Measurements from ENCODE around the gene LIMS1.
"Not testable (repeated sequence)": the region's sequence is repeated elsewhere in the genome, so short reads cannot be mapped to it uniquely, and the experiment has no call there.

Gene LIMS1

DNA sequence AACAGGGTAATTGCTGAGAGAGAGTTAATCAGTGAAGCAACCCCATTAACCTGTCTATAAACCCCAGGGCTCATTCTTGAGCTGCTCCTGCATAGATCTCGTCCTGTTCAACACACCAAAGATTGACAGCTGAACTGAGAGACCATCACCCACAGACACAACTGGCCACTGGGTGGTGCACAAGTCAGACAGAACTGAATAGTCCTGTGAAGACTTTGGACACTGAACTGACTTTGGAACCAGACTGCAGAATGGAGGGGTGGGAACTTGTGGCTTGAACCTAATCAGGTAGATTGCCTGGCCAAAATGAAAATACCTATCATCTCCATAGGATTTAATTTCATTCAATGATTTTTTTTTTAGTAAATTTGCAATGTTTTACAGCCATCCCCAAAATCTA, 155.7 kb downstream of the LIMS1 start:
- not testable (repeated sequence) for H3K4me3 ChIP-seq (ENCODE audit: low read depth, low read length); H3K36me3 ChIP-seq (ENCODE audit: control insufficient read depth in 1 of 2, insufficient read depth in 2 of 2, low read length in 2 of 2); H2AK5ac ChIP-seq (ENCODE audit: low read length); H4K12ac ChIP-seq (ENCODE audit: low read depth, low read length); DNase-seq; H2BK12ac ChIP-seq (ENCODE audit: low read length); H3K14ac ChIP-seq (ENCODE audit: low read length); H3K4me1 ChIP-seq (ENCODE audit: control insufficient read depth in 1 of 2, insufficient read depth in 2 of 2, low read length in 2 of 2); H2BK120ac ChIP-seq (ENCODE audit: insufficient read depth, low read length, poor library complexity); H3K23ac ChIP-seq (ENCODE audit: low read length); H3K4ac ChIP-seq (ENCODE audit: low read depth, low read length); H4K8ac ChIP-seq (ENCODE audit: low read depth, low read length); H3K79me1 ChIP-seq (ENCODE audit: low read length); H3K9me3 ChIP-seq (ENCODE audit: insufficient read depth, low read depth, low read length); H4K91ac ChIP-seq (ENCODE audit: low read depth, low read length); H3K18ac ChIP-seq (ENCODE audit: low read length); H3K27ac ChIP-seq (ENCODE audit: low read depth, low read length); H2AFZ ChIP-seq (ENCODE audit: insufficient read depth, low read length, poor library complexity); H3K4me2 ChIP-seq (ENCODE audit: low read length); H3K79me2 ChIP-seq (ENCODE audit: control insufficient read depth, insufficient read depth, low read length, poor library complexity); H3K27me3 ChIP-seq (ENCODE audit: insufficient read depth, low read length); H3K9ac ChIP-seq (ENCODE audit: low read length); H2BK5ac ChIP-seq (ENCODE audit: low read depth, low read length, poor library complexity)
- no CpG with 5 or more reads among the region's 1 CpG for WGBS (ENCODE audit: extremely low coverage, insufficient coverage, insufficient read length)

DNA sequence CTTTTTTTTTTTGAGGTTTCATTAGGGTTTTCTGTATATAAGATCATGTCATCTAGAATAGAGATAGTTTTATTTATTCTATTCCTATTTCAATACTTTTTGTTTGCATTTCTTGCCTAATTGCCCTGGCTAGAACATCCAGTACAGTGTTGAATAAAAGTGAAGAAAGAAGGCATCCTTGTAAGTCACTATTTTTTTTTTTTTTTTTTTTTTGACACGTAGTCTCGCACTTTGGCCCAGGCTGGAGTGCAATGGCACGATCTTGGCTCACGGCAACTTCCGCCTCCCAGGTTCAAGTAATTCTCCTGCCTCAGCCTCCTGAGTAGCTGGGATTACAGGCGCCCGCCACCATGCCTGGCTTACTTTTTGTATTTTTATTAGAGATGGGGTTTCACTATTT, 157.2 kb downstream of the LIMS1 start:
- H4K91ac ChIP-seq (ENCODE audit: low read depth, low read length): no peak overlapping the region
- H3K23ac ChIP-seq (ENCODE audit: low read length): no peak overlapping the region
- no peak for DNase-seq
- H2BK120ac ChIP-seq (ENCODE audit: insufficient read depth, low read length, poor library complexity): no peak overlapping the region
- no peak overlapping the region for H3K4me2 ChIP-seq (ENCODE audit: low read length)
- no peak overlapping the region for H2AFZ ChIP-seq (ENCODE audit: insufficient read depth, low read length, poor library complexity)
- H3K14ac ChIP-seq (ENCODE audit: low read length): no peak overlapping the region
- H3K4ac ChIP-seq (ENCODE audit: low read depth, low read length): no peak overlapping the region
- no peak overlapping the region for H4K12ac ChIP-seq (ENCODE audit: low read depth, low read length)
- H3K4me1 ChIP-seq (ENCODE audit: control insufficient read depth in 1 of 2, insufficient read depth in 2 of 2, low read length in 2 of 2): no peaks in the 10 kb centered on the region
- H2BK5ac ChIP-seq (ENCODE audit: low read depth, low read length, poor library complexity): no peak overlapping the region
- no CpG with 5 or more reads among the region's 7 CpGs for WGBS (ENCODE audit: extremely low coverage, insufficient coverage, insufficient read length)
- H2AK5ac ChIP-seq (ENCODE audit: low read length): no peak overlapping the region
- no peaks in the 10 kb centered on the region for H3K79me2 ChIP-seq (ENCODE audit: control insufficient read depth, insufficient read depth, low read length, poor library complexity)
- H4K8ac ChIP-seq (ENCODE audit: low read depth, low read length): no peak overlapping the region
- no peak overlapping the region for H2BK12ac ChIP-seq (ENCODE audit: low read length)
- no peak overlapping the region for H3K27ac ChIP-seq (ENCODE audit: low read depth, low read length)
- no peaks in the 10 kb centered on the region for H3K27me3 ChIP-seq (ENCODE audit: insufficient read depth, low read length)
- no peaks in the 10 kb centered on the region for H3K9me3 ChIP-seq (ENCODE audit: insufficient read depth, low read depth, low read length)
- H3K36me3 ChIP-seq (ENCODE audit: control insufficient read depth in 1 of 2, insufficient read depth in 2 of 2, low read length in 2 of 2): no peaks in the 10 kb centered on the region
- no peak overlapping the region for H3K4me3 ChIP-seq (ENCODE audit: low read depth, low read length)
- H3K9ac ChIP-seq (ENCODE audit: low read length): no peak overlapping the region
- no peaks in the 10 kb centered on the region for H3K79me1 ChIP-seq (ENCODE audit: low read length)
- H3K18ac ChIP-seq (ENCODE audit: low read length): no peak overlapping the region

DNA sequence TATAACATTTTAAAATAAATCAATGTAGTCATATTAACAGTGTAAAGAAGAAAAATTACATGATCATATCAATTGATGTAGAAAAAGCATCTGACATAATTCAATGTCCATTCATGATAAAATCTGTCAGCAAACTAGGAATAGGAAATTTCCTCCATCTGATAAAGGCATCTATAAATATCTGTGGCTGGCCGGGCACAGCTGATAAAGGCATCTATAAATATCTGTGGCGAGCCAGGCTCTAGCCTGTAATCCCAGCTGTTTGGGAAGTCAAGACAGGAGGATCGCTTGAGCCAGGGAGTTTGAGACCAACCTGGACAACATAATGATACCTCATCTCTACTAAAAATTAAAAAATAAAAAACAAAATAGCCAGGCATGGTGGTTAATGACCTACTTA, 166.9 kb downstream of the LIMS1 start:
- no peak overlapping the region for H3K14ac ChIP-seq (ENCODE audit: low read length)
- H3K4me2 ChIP-seq (ENCODE audit: low read length): no peak overlapping the region
- no peak overlapping the region for H3K23ac ChIP-seq (ENCODE audit: low read length)
- no peak overlapping the region for H2AFZ ChIP-seq (ENCODE audit: insufficient read depth, low read length, poor library complexity)
- no peak overlapping the region for H2AK5ac ChIP-seq (ENCODE audit: low read length)
- no peak overlapping the region for H3K4ac ChIP-seq (ENCODE audit: low read depth, low read length)
- no peaks in the 10 kb centered on the region for H3K4me1 ChIP-seq (ENCODE audit: control insufficient read depth in 1 of 2, insufficient read depth in 2 of 2, low read length in 2 of 2)
- H2BK120ac ChIP-seq (ENCODE audit: insufficient read depth, low read length, poor library complexity): no peak overlapping the region
- no peaks in the 10 kb centered on the region for H3K36me3 ChIP-seq (ENCODE audit: control insufficient read depth in 1 of 2, insufficient read depth in 2 of 2, low read length in 2 of 2)
- H4K12ac ChIP-seq (ENCODE audit: low read depth, low read length): no peak overlapping the region
- H3K9me3 ChIP-seq (ENCODE audit: insufficient read depth, low read depth, low read length): no peaks in the 10 kb centered on the region
- no peaks in the 10 kb centered on the region for H3K27me3 ChIP-seq (ENCODE audit: insufficient read depth, low read length)
- no peak overlapping the region for H2BK12ac ChIP-seq (ENCODE audit: low read length)
- no peak overlapping the region for H3K27ac ChIP-seq (ENCODE audit: low read depth, low read length)
- no peak overlapping the region for H3K4me3 ChIP-seq (ENCODE audit: low read depth, low read length)
- H2BK5ac ChIP-seq (ENCODE audit: low read depth, low read length, poor library complexity): no peak overlapping the region
- no peaks in the 10 kb centered on the region for H3K79me1 ChIP-seq (ENCODE audit: low read length)
- no peak for DNase-seq
- no peak overlapping the region for H3K18ac ChIP-seq (ENCODE audit: low read length)
- no peak overlapping the region for H3K9ac ChIP-seq (ENCODE audit: low read length)
- WGBS (ENCODE audit: extremely low coverage, insufficient coverage, insufficient read length): no CpG with 5 or more reads among the region's 3 CpGs
- H4K91ac ChIP-seq (ENCODE audit: low read depth, low read length): no peak overlapping the region
- H3K79me2 ChIP-seq (ENCODE audit: control insufficient read depth, insufficient read depth, low read length, poor library complexity): no peaks in the 10 kb centered on the region
- H4K8ac ChIP-seq (ENCODE audit: low read depth, low read length): no peak overlapping the region

DNA sequence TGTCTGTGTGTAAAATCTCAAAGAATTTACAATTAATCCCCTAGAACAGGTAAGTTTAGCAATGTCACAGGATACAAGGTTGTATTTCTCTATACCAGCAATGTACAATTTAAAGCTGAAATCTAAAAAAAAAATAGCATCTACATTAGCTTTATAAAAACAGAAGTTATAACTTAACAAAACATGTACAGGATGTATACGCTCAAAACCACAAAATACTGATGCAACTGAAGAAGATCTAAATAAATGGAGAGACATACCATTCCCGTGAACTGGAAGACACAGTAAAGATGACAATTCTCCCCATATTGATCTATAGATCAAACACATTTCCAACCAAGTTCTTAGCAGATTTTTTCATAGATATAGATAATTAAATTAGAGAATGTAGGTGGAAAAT, 167.5 kb downstream of the LIMS1 start:
- Histone ChIP-seq H3K18ac (ENCODE audit: low read length) (no peak overlapping the region), H2BK5ac (ENCODE audit: low read depth, low read length, poor library complexity) (no peak overlapping the region), H3K9ac (ENCODE audit: low read length) (no peak overlapping the region), H3K4ac (ENCODE audit: low read depth, low read length) (no peak overlapping the region), H3K79me1 (ENCODE audit: low read length) (no peaks in the 10 kb centered on the region), H2AK5ac (ENCODE audit: low read length) (no peak overlapping the region), H3K36me3 (ENCODE audit: control insufficient read depth in 1 of 2, insufficient read depth in 2 of 2, low read length in 2 of 2) (no peaks in the 10 kb centered on the region), H2BK120ac (ENCODE audit: insufficient read depth, low read length, poor library complexity) (no peak overlapping the region), H3K4me2 (ENCODE audit: low read length) (no peak overlapping the region), H3K79me2 (ENCODE audit: control insufficient read depth, insufficient read depth, low read length, poor library complexity) (no peaks in the 10 kb centered on the region), H2BK12ac (ENCODE audit: low read length) (no peak overlapping the region), H3K23ac (ENCODE audit: low read length) (no peak overlapping the region), H3K27me3 (ENCODE audit: insufficient read depth, low read length) (no peaks in the 10 kb centered on the region), H3K27ac (ENCODE audit: low read depth, low read length) (no peak overlapping the region), H4K12ac (ENCODE audit: low read depth, low read length) (no peak overlapping the region), H3K4me3 (ENCODE audit: low read depth, low read length) (no peak overlapping the region), H3K4me1 (ENCODE audit: control insufficient read depth in 1 of 2, insufficient read depth in 2 of 2, low read length in 2 of 2) (no peaks in the 10 kb centered on the region), H3K9me3 (ENCODE audit: insufficient read depth, low read depth, low read length) (no peaks in the 10 kb centered on the region), H2AFZ (ENCODE audit: insufficient read depth, low read length, poor library complexity) (no peak overlapping the region), H3K14ac (ENCODE audit: low read length) (no peak overlapping the region), H4K8ac (ENCODE audit: low read depth, low read length) (no peak overlapping the region), H4K91ac (ENCODE audit: low read depth, low read length) (no peak overlapping the region)
- no peak for DNase-seq
- no CpG with 5 or more reads among the region's 2 CpGs for WGBS (ENCODE audit: extremely low coverage, insufficient coverage, insufficient read length)

Measured in trophoblast cell (in vitro differentiated cells and primary cell).